OCI-LY3 (cell line): Measurements from ENCODE around the gene CYYR1.

Experiments used
- H2AFZ ChIP-seq: fragments of 200-600, 300-600 bp; shearing (Covaris generic); 2 replicates; pipeline ENCODE4 v1.6.0; 2014; ENCODE audit warnings: antibody characterized with exemption, low read depth, low read length
- H3K27ac ChIP-seq: fragments of 200-600, 300-600 bp; sonication (generic); 2 replicates; pipeline ENCODE4 v1.5.1; 2014; ENCODE audit warnings: mild to moderate bottlenecking, low read length, moderate library complexity, mixed read lengths
- H3K27me3 ChIP-seq: fragments of 200-600, 300-600 bp; sonication (generic); 2 replicates; pipeline ENCODE4 v1.6.1; 2014; ENCODE audit warnings: low read depth, low read length, mixed read lengths
- H3K36me3 ChIP-seq: fragments of 200-600, 300-600 bp; sonication (generic); replicated peaks from 2 replicates; pipeline ENCODE3; 2014; ENCODE audit warnings: low read depth, low read length, mixed read lengths
- H3K4me1 ChIP-seq: fragments of 300-600, 200-600 bp; sonication (generic); 2 replicates; pipeline ENCODE4 v1.6.1; 2014; ENCODE audit warnings: low read length, mixed read lengths
- H3K4me2 ChIP-seq: fragments of 200-600, 300-600 bp; sonication (generic); 2 replicates; pipeline ENCODE4 v1.6.1; 2014; ENCODE audit warnings: low read length, mixed read lengths
- H3K4me3 ChIP-seq: fragments of 300-600, 200-600 bp; sonication (generic); 2 replicates; pipeline ENCODE4 v1.5.1; 2014; ENCODE audit warnings: antibody characterized with exemption, mild to moderate bottlenecking, low read length, moderate library complexity
- H3K79me2 ChIP-seq: fragments of 300-600, 200-600 bp; shearing (Covaris generic); 2 replicates; pipeline ENCODE4 v1.6.1; 2014; ENCODE audit warnings: mild to moderate bottlenecking, low read length, mixed read lengths
- H3K9ac ChIP-seq: fragments of 300-600, 200-600 bp; shearing (Covaris generic); 2 replicates; pipeline ENCODE4 v1.6.0; 2014; ENCODE audit warnings: mild to moderate bottlenecking, low read length, moderate library complexity
- H3K9me3 ChIP-seq: fragments of 200-600, 300-600 bp; shearing (Covaris generic); 2 replicates; pipeline ENCODE4 v1.6.1; 2014; ENCODE audit warnings: low read length, mixed read lengths; ENCODE audit not compliant: insufficient read depth
- H4K20me1 ChIP-seq: fragments of 200-600, 300-600 bp; sonication (generic); 2 replicates; pipeline ENCODE4 v1.6.1; 2016; ENCODE audit warnings: low read length, mixed read lengths; ENCODE audit not compliant: insufficient read depth
- CTCF ChIP-seq: fragments of 200-600, 300-600 bp; sonication (generic); IDR thresholded peaks from 2 replicates; pipeline ENCODE4 v1.5.1; 2014; ENCODE audit warnings: antibody characterized with exemption, low read length, low read depth
- EZH2phosphoT487 ChIP-seq: fragments of 200-600 bp; shearing (Covaris generic); IDR thresholded peaks from 2 replicates; pipeline ENCODE4 v1.6.1; 2018; ENCODE audit warnings: antibody characterized with exemption, mixed run types, low read depth

CYYR1 gene

GRCh38 chr21:26563856-26564503, 9.1 kb downstream of the CYYR1 start:
- Histone ChIP-seq H3K4me1 (no peaks in the 10 kb centered on the region), H3K36me3 (no peaks in the 10 kb centered on the region), H3K4me2 (no peak overlapping the region), H3K9ac (no peak overlapping the region), H3K27me3 (no peaks in the 10 kb centered on the region), H2AFZ (no peak overlapping the region), H3K9me3 (no peaks in the 10 kb centered on the region), H4K20me1 (no peaks in the 10 kb centered on the region), H3K79me2 (no peaks in the 10 kb centered on the region), H3K4me3 (no peak overlapping the region), H3K27ac (no peak overlapping the region)
- TF ChIP-seq CTCF (no peak), EZH2phosphoT487 (no peak)

- no peak overlapping the region for H3K4me3 ChIP-seq
- H2AFZ ChIP-seq, result no peak overlapping the region
- H4K20me1 ChIP-seq, result no peaks in the 10 kb centered on the region
- H3K36me3 ChIP-seq, result no peaks in the 10 kb centered on the region
- H3K4me2 ChIP-seq, result no peak overlapping the region
- no peaks in the 10 kb centered on the region for H3K79me2 ChIP-seq
- no peak for TF ChIP-seq CTCF
- no peak for TF ChIP-seq EZH2phosphoT487
- no peaks in the 10 kb centered on the region for H3K27me3 ChIP-seq
- no peak overlapping the region for H3K9ac ChIP-seq
- H3K4me1 ChIP-seq, result no peaks in the 10 kb centered on the region
- H3K9me3 ChIP-seq, result no peaks in the 10 kb centered on the region
- H3K27ac ChIP-seq, result no peak overlapping the region
Observed at GRCh38 chr21:26560612-26561011, 12.5 kb downstream of the CYYR1 start.

- no peaks in the 10 kb centered on the region for H3K4me1 ChIP-seq
- no peaks in the 10 kb centered on the region for H3K9me3 ChIP-seq
- H3K4me3 ChIP-seq, result no peak overlapping the region
- no peaks in the 10 kb centered on the region for H3K79me2 ChIP-seq
- no peak overlapping the region for H3K27ac ChIP-seq
- no peaks in the 10 kb centered on the region for H3K27me3 ChIP-seq
- H3K9ac ChIP-seq, result no peak overlapping the region
- TF ChIP-seq CTCF, result no peak
- TF ChIP-seq EZH2phosphoT487, result no peak
- H4K20me1 ChIP-seq, result no peaks in the 10 kb centered on the region
- H2AFZ ChIP-seq, result no peak overlapping the region
- no peaks in the 10 kb centered on the region for H3K36me3 ChIP-seq
- H3K4me2 ChIP-seq, result no peak overlapping the region
Observed at GRCh38 chr21:26559099-26559498, 14.0 kb downstream of the CYYR1 start.

- Histone ChIP-seq H4K20me1 (no peaks in the 10 kb centered on the region), H3K36me3 (no peaks in the 10 kb centered on the region), H2AFZ (no peak overlapping the region), H3K27me3 (no peaks in the 10 kb centered on the region), H3K4me1 (no peaks in the 10 kb centered on the region), H3K79me2 (no peaks in the 10 kb centered on the region), H3K9ac (no peak overlapping the region), H3K4me3 (no peak overlapping the region), H3K9me3 (no peaks in the 10 kb centered on the region), H3K4me2 (no peak overlapping the region), H3K27ac (no peak overlapping the region)
- TF ChIP-seq CTCF, result no peak
- no peak for TF ChIP-seq EZH2phosphoT487
Observed at GRCh38 chr21:26557106-26557505, 16.0 kb downstream of the CYYR1 start.
